ENCODE data around the gene FIBCD1.

FIBCD1 gene

DNA sequence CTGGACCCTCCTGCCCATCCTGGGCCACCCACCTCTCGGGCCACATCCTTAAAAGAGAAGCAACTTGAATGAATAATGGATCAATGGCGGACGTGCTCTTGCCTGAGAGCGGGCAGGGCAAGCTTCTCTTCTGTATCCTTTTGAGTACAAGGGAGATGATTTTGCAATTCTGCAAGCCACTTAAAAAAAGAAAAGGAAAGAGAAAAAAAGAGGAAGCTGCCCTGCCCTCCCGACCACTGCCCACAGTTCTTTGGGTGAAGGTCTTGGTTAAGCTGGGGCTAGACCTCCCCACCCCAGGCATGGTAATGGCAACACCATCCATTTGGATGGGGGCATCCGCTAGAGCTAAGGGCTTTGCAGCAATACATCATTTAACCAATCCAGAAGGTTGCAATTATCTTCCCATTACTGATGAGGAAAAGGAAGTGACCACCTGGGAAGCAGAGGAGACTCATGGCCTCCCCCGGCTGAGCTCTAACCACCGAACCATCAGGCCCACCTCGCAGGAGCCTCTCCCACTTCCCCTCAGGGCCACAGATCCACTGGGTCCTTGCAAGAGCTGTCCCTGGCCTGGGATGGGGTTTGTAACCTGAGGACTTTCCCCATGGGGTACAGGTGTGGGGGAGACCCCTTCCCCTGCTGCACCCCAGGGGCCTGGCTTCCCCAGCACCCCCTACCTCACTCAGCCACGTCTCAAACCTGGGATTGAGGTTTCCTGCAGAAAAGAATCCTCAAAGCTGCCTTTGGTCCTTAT lies 42.1 kb upstream of the FIBCD1 start:
- no peak overlapping the region for H3K4me3 ChIP-seq (replicated peaks in 1 of 2; ENCODE audit: low read depth in 2 of 2, low read length in 2 of 2)
- no peak for DNase-seq (ENCODE audit: low read depth in 2 of 2)
- TF ChIP-seq, protein P1, sequence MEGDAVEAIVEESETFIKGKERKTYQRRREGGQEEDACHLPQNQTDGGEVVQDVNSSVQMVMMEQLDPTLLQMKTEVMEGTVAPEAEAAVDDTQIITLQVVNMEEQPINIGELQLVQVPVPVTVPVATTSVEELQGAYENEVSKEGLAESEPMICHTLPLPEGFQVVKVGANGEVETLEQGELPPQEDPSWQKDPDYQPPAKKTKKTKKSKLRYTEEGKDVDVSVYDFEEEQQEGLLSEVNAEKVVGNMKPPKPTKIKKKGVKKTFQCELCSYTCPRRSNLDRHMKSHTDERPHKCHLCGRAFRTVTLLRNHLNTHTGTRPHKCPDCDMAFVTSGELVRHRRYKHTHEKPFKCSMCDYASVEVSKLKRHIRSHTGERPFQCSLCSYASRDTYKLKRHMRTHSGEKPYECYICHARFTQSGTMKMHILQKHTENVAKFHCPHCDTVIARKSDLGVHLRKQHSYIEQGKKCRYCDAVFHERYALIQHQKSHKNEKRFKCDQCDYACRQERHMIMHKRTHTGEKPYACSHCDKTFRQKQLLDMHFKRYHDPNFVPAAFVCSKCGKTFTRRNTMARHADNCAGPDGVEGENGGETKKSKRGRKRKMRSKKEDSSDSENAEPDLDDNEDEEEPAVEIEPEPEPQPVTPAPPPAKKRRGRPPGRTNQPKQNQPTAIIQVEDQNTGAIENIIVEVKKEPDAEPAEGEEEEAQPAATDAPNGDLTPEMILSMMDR (IDR thresholded peaks at IDR 0.05; ENCODE audit: low read depth, low read length): no peak

GRCh38 chr9:130980526-130980925 lies 41.5 kb upstream of the FIBCD1 start:
- no peak for DNase-seq (ENCODE audit: low read depth in 2 of 2)
- H3K4me3 ChIP-seq (replicated peaks in 1 of 2; ENCODE audit: low read depth in 2 of 2, low read length in 2 of 2): no peak overlapping the region
- TF ChIP-seq, protein P1 (IDR thresholded peaks at IDR 0.05; ENCODE audit: low read depth, low read length): no peak

- TF ChIP-seq, protein P1 (IDR thresholded peaks at IDR 0.05; ENCODE audit: low read depth, low read length): no peak
- no peak for DNase-seq (ENCODE audit: low read depth in 2 of 2)
- no peak overlapping the region for H3K4me3 ChIP-seq (replicated peaks in 1 of 2; ENCODE audit: low read depth in 2 of 2, low read length in 2 of 2)
Measured at GRCh38 chr9:130979591-130980385, 40.7 kb upstream of the FIBCD1 start.

DNA sequence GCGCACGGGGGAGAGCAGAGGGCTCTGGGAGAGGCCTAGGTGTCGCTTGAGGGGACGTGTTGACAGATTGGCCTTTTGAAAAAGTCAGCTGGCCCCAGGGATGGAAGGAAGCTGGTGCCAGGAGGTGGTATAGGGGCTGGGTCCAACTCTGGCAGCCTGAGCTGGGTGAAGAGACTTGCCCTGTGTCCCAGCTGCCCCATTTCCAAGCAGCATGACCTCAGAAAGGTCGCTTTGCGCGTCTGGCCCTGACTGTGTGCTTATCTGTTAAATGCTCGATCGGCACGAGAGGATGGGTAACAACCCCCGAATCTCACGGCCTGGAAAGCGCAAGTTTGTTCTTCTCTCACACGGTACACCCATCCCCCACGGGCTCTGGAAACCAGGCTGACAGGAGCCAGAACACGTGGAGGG lies 38.8 kb upstream of the FIBCD1 start:
- no peak overlapping the region for H3K4me3 ChIP-seq (replicated peaks in 1 of 2; ENCODE audit: low read depth in 2 of 2, low read length in 2 of 2)
- no peak for DNase-seq (ENCODE audit: low read depth in 2 of 2)
- TF ChIP-seq, protein P1 (IDR thresholded peaks at IDR 0.05; ENCODE audit: low read depth, low read length): no peak

DNA sequence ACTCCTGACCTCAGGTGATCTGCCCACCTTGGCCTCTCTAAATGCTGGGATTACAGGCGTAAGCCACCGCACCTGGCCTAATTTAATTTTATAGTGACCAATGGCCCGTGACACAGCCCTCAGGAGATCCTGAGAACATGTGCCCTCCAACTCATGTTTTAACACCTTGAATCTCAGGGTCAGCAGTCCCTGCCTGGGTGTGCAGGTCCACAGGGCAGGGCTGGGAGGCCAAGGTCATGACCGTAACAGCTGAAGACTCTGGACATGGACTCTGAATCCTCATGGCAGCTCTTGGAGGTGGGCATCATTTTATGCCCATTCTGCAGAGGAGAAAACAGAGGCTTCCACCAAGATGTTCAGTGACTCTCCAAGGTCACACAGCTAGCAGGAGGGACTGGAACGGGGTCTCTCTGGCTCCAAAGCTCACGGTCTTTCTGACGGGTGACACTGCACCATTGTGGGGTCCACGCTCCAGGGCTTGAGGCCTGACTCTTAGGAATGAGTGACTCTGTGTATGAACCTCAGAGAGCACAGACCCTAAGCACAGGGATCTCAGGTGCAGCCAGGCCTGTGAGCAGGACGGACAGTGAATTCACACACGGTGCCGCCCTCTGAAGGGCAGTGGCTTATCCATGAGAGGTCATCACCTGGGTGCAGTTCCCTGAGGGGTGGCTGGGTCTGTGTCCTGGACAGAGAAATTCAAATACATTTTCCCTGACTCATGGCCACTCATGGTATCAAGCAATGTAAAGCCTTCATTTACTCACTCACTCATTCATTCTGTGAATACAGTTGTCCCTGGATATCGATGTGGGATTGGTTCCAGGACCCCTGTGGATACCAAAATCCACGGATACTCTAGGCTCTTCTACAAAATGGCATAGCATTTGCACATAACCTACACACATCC lies 37.1 kb upstream of the FIBCD1 start:
- no peak for DNase-seq (ENCODE audit: low read depth in 2 of 2)
- TF ChIP-seq, protein P1 (IDR thresholded peaks at IDR 0.05; ENCODE audit: low read depth, low read length): no peak
- H3K4me3 ChIP-seq (replicated peaks in 1 of 2; ENCODE audit: low read depth in 2 of 2, low read length in 2 of 2): no peak overlapping the region

DNA sequence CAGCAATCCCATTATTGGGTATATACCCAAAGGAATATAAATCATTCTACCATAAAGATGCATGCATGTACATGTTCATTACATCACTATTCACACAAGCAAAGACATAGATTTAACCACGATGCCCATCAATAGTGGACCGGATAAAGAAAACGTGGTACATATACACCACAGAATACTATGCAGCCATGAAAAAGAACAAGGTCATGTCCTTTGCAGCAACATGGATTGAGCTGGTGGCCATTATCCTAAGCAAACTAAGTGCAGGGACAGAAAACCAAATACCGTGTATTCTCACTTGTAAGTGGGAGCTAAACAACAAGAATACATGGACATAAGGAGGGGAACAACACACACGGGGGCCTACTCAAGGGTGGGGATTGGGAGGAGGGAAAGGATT lies 36.1 kb upstream of the FIBCD1 start:
- TF ChIP-seq, protein P1 (IDR thresholded peaks at IDR 0.05; ENCODE audit: low read depth, low read length): no peak
- no peak for DNase-seq (ENCODE audit: low read depth in 2 of 2)
- no peak overlapping the region for H3K4me3 ChIP-seq (replicated peaks in 1 of 2; ENCODE audit: low read depth in 2 of 2, low read length in 2 of 2)

All from cardiac fibroblast (primary cell).